Stimulated activated CD8-positive, alpha-beta memory T cell treated with anti-CD3 and anti-CD28 coated beads, Interleukin-7, amount 100 ng/mL, for 24 hours (primary cell): ENCODE results near the gene KIF5B.

Experiments
- DNase-seq: peaks from one replicate; pipeline ENCODE4 v3.0.0-alpha.2; 2020; ENCODE audit warnings: low read depth

Gene KIF5B

GRCh38 chr10:31961277-31962074, 94.7 kb downstream of the KIF5B start:
- no peak for DNase-seq

- no peak for DNase-seq
Observed at GRCh38 chr10:31959461-31960173, 96.6 kb downstream of the KIF5B start.
